Ovary (tissue), 3 donors: ENCODE data around the gene LRRC9.

Experiments used
- POLR2A ChIP-seq: fragments of 450-650 bp; IDR thresholded peaks from one replicate; pipeline ENCODE4 v1.6.1; 2017; ENCODE audit warnings: antibody characterized with exemption, mild to moderate bottlenecking, moderate library complexity
- TF ChIP-seq, protein P1 (sequence below), 3 donors: fragments of 450-650 bp in 2 of 3; fragments of 200-600 bp in 1 of 3; IDR thresholded peaks; one replicate each; pipeline versions ENCODE4 v1.5.1 to v1.8.0; 2016 to 2022; ENCODE audit warnings: antibody characterized with exemption in 3 of 3, mild to moderate bottlenecking in 1 of 3
- donor health status: DM: no; HTN: no; CAD: no.

GRCh38 chr14:59931237-59931636 is 11.3 kb downstream of the LRRC9 start:
- TF ChIP-seq, protein P1, sequence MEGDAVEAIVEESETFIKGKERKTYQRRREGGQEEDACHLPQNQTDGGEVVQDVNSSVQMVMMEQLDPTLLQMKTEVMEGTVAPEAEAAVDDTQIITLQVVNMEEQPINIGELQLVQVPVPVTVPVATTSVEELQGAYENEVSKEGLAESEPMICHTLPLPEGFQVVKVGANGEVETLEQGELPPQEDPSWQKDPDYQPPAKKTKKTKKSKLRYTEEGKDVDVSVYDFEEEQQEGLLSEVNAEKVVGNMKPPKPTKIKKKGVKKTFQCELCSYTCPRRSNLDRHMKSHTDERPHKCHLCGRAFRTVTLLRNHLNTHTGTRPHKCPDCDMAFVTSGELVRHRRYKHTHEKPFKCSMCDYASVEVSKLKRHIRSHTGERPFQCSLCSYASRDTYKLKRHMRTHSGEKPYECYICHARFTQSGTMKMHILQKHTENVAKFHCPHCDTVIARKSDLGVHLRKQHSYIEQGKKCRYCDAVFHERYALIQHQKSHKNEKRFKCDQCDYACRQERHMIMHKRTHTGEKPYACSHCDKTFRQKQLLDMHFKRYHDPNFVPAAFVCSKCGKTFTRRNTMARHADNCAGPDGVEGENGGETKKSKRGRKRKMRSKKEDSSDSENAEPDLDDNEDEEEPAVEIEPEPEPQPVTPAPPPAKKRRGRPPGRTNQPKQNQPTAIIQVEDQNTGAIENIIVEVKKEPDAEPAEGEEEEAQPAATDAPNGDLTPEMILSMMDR (IDR thresholded peaks at IDR 0.05) = no peak
- no peak for TF ChIP-seq POLR2A
